Retinal pigment epithelial cell (primary cell): ENCODE results near the gene DDX52.
"Not testable (repeated sequence)": the region's sequence is repeated elsewhere in the genome, so short reads cannot be mapped to it uniquely, and the experiment has no call there.

Source experiments
- DNase-seq: peaks from one replicate; pipeline ENCODE4 v3.0.0-alpha.2; 2010; ENCODE audit warnings: low read depth
- H3K4me3 ChIP-seq: 2 replicates; pipeline ENCODE4 v1.5.1; 2011; ENCODE audit warnings: mild to moderate bottlenecking, low read length, control low read depth, moderate library complexity
- CTCF ChIP-seq: conservative IDR thresholded peaks from 2 replicates; pipeline ENCODE4 v1.5.1; 2011; ENCODE audit warnings: low read depth, low read length, control low read depth, inconsistent platforms

DDX52 gene

GRCh38 chr17:37643118-37643766, at the start of gene DDX52:
DDX52 (minus strand) TSS chr17:37643446; CDS start chr17:37643420, 26 bp downstream.
- H3K4me3 ChIP-seq, result peak within 1 kb of the TSS; percentile 81
- peak; percentile 56 for DNase-seq
- TF ChIP-seq CTCF, result peak; percentile 19

- TF ChIP-seq CTCF, result no peak
- no peak overlapping the region for H3K4me3 ChIP-seq
- no peak for DNase-seq
Observed at GRCh38 chr17:37691807-37692206, 48.6 kb upstream of the DDX52 start.

- TF ChIP-seq CTCF, result no peak
- DNase-seq, result no peak
Observed at GRCh38 chr17:37689317-37689716, 46.1 kb upstream of the DDX52 start.

GRCh38 chr17:37683454-37683984, 40.3 kb upstream of the DDX52 start:
- no peak for TF ChIP-seq CTCF
- DNase-seq, result no peak
- no peak overlapping the region for H3K4me3 ChIP-seq

More at GRCh38 chr17:37689317-37689716, 46.1 kb upstream of the DDX52 start:
- no peak overlapping the region for H3K4me3 ChIP-seq

GRCh38 chr17:37682007-37682406, 38.8 kb upstream of the DDX52 start:
- no peak for TF ChIP-seq CTCF
- DNase-seq, result no peak
- H3K4me3 ChIP-seq, result no peak overlapping the region

GRCh38 chr17:37679995-37680394, 36.7 kb upstream of the DDX52 start:
- DNase-seq, H3K4me3 ChIP-seq: not testable (repeated sequence)

- H3K4me3 ChIP-seq, result no peak overlapping the region
- no peak for DNase-seq
- TF ChIP-seq CTCF, result no peak
Observed at GRCh38 chr17:37678036-37678435, 34.8 kb upstream of the DDX52 start.

- DNase-seq, result no peak
- no peak for TF ChIP-seq CTCF
- H3K4me3 ChIP-seq, result no peak overlapping the region
Observed at GRCh38 chr17:37677021-37677420, 33.8 kb upstream of the DDX52 start.
